H1 (cell line): ENCODE measurements around the gene PITPNC1. TPM values are rescaled to one million over a fixed set of nuclear protein-coding genes. Genes with fewer than 3 reads are reported as not detected.

Source experiments
- RAD21 ChIP-seq, 2 experiments: IDR thresholded peaks in 1 of 2; conservative IDR thresholded peaks in 1 of 2; 2 replicates each; pipeline ENCODE4 v1.6.1; 2011; ENCODE audit warnings: low read depth in 2 of 2, low read length in 2 of 2, improper control_type of control experiment in 1 of 2, inconsistent platforms in 1 of 2, mild to moderate bottlenecking in 1 of 2, moderate library complexity in 1 of 2
- TBP ChIP-seq: IDR thresholded peaks from 2 replicates; pipeline ENCODE4 v1.6.1; 2011; ENCODE audit warnings: low read depth, low read length, improper control_type of control experiment
- USF2 ChIP-seq: IDR thresholded peaks from 2 replicates; pipeline ENCODE4 v1.6.1; 2011; ENCODE audit warnings: low read length, improper control_type of control experiment
- polyA plus RNA-seq, 7 experiments: library from polyadenylated mRNA; depleted of rRNA in 3 of 7; stranded (reverse) in 5 of 7; unstranded in 2 of 7; fragments of >200 nt in 5 of 7; fragments of 200-250 nt in 2 of 7; gene quantifications; 1 replicate in 5 of 7; 2 replicates in 1 of 7; 4 replicates in 1 of 7; pipeline versions ENCODE4 v1.2.1 to v1.2.3, GENCODE V29; 2011 to 2013; ENCODE audit warnings: missing spikeins in 2 of 7, mixed read lengths in 2 of 7
- total RNA-seq: library from RNA; stranded (reverse); fragmentation: NEBNext Ultra II Directional; extraction: Animal tissue kit (Norgen Biotek cat#: 25700); gene quantifications from 2 replicates; pipeline ENCODE4 v1.2.1, GENCODE V29; 2021
- TF ChIP-seq, protein P1 (sequence below): fragments of 300-600 bp; sonication (generic); IDR thresholded peaks from 2 replicates; pipeline ENCODE4 v1.7.1; 2012; ENCODE audit warnings: low read length, moderate library complexity, mild to moderate bottlenecking, inconsistent platforms; ENCODE audit not compliant: insufficient replicate concordance

The PITPNC1 gene
- total and polyA plus RNA-seq, 2 of the 8 experiments (the other 6 are each of a cell fraction or from before 2014, with no cell fraction given) = 17.6 to 54.7 TPM

GRCh38 chr17:67421869-67422273 is 44.8 kb downstream of the PITPNC1 start (continued):
- TF ChIP-seq, protein P1, sequence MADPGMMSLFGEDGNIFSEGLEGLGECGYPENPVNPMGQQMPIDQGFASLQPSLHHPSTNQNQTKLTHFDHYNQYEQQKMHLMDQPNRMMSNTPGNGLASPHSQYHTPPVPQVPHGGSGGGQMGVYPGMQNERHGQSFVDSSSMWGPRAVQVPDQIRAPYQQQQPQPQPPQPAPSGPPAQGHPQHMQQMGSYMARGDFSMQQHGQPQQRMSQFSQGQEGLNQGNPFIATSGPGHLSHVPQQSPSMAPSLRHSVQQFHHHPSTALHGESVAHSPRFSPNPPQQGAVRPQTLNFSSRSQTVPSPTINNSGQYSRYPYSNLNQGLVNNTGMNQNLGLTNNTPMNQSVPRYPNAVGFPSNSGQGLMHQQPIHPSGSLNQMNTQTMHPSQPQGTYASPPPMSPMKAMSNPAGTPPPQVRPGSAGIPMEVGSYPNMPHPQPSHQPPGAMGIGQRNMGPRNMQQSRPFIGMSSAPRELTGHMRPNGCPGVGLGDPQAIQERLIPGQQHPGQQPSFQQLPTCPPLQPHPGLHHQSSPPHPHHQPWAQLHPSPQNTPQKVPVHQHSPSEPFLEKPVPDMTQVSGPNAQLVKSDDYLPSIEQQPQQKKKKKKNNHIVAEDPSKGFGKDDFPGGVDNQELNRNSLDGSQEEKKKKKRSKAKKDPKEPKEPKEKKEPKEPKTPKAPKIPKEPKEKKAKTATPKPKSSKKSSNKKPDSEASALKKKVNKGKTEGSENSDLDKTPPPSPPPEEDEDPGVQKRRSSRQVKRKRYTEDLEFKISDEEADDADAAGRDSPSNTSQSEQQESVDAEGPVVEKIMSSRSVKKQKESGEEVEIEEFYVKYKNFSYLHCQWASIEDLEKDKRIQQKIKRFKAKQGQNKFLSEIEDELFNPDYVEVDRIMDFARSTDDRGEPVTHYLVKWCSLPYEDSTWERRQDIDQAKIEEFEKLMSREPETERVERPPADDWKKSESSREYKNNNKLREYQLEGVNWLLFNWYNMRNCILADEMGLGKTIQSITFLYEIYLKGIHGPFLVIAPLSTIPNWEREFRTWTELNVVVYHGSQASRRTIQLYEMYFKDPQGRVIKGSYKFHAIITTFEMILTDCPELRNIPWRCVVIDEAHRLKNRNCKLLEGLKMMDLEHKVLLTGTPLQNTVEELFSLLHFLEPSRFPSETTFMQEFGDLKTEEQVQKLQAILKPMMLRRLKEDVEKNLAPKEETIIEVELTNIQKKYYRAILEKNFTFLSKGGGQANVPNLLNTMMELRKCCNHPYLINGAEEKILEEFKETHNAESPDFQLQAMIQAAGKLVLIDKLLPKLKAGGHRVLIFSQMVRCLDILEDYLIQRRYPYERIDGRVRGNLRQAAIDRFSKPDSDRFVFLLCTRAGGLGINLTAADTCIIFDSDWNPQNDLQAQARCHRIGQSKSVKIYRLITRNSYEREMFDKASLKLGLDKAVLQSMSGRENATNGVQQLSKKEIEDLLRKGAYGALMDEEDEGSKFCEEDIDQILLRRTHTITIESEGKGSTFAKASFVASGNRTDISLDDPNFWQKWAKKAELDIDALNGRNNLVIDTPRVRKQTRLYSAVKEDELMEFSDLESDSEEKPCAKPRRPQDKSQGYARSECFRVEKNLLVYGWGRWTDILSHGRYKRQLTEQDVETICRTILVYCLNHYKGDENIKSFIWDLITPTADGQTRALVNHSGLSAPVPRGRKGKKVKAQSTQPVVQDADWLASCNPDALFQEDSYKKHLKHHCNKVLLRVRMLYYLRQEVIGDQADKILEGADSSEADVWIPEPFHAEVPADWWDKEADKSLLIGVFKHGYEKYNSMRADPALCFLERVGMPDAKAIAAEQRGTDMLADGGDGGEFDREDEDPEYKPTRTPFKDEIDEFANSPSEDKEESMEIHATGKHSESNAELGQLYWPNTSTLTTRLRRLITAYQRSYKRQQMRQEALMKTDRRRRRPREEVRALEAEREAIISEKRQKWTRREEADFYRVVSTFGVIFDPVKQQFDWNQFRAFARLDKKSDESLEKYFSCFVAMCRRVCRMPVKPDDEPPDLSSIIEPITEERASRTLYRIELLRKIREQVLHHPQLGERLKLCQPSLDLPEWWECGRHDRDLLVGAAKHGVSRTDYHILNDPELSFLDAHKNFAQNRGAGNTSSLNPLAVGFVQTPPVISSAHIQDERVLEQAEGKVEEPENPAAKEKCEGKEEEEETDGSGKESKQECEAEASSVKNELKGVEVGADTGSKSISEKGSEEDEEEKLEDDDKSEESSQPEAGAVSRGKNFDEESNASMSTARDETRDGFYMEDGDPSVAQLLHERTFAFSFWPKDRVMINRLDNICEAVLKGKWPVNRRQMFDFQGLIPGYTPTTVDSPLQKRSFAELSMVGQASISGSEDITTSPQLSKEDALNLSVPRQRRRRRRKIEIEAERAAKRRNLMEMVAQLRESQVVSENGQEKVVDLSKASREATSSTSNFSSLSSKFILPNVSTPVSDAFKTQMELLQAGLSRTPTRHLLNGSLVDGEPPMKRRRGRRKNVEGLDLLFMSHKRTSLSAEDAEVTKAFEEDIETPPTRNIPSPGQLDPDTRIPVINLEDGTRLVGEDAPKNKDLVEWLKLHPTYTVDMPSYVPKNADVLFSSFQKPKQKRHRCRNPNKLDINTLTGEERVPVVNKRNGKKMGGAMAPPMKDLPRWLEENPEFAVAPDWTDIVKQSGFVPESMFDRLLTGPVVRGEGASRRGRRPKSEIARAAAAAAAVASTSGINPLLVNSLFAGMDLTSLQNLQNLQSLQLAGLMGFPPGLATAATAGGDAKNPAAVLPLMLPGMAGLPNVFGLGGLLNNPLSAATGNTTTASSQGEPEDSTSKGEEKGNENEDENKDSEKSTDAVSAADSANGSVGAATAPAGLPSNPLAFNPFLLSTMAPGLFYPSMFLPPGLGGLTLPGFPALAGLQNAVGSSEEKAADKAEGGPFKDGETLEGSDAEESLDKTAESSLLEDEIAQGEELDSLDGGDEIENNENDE = no peak
- TF ChIP-seq RAD21 (IDR thresholded peaks at IDR 0.05 in 1 of 2, conservative IDR thresholded peaks at IDR 0.05 in 1 of 2; ENCODE audit: low read depth in 2 of 2, low read length in 2 of 2) (no peak), USF2 (no peak), TBP (no peak)
